SK-N-SH treated with all-trans-retinoic acid at 6 μM for 48 hours (cell line): ENCODE data around the gene CD74.

Source experiments
- ATAC-seq: fragments of 200-7000 bp; cut with Tn5 transposase; 3 replicates; pipeline ENCODE4 v1.9.1; 2020; ENCODE audit warnings: mild to moderate bottlenecking, moderate library complexity
- ARNTL ChIP-seq: fragments of 450-650 bp; formaldehyde crosslinking; IDR thresholded peaks from 2 replicates; pipeline ENCODE4 v1.5.0; 2020; ENCODE audit warnings: low read depth, mild to moderate bottlenecking, moderate library complexity, borderline replicate concordance
- BACH2 ChIP-seq: fragments of 250-450 bp; sonication (Bioruptor Pico); IDR thresholded peaks from 2 replicates; pipeline ENCODE4 v1.9.0; 2021; ENCODE audit warnings: mild to moderate bottlenecking, borderline replicate concordance
- CREB5 ChIP-seq: fragments of 250-450 bp; sonication (Bioruptor Pico); IDR thresholded peaks from 2 replicates; pipeline ENCODE4 v1.5.1; 2020; ENCODE audit warnings: low read depth, mild to moderate bottlenecking, moderate library complexity
- CSDC2 ChIP-seq: fragments of 250-450 bp; sonication (Bioruptor Pico); IDR thresholded peaks from 2 replicates; pipeline ENCODE4 v1.5.0; 2020; ENCODE audit warnings: mild to moderate bottlenecking, moderate library complexity
- CSRNP3 ChIP-seq: fragments of 250-450 bp; sonication (Bioruptor Pico); IDR thresholded peaks from 2 replicates; pipeline ENCODE4 v1.5.1; 2021; ENCODE audit warnings: mild to moderate bottlenecking, moderate library complexity
- ESRRG ChIP-seq: fragments of 250-450 bp; sonication (Bioruptor Pico); IDR thresholded peaks from 2 replicates; pipeline ENCODE4 v1.6.1; 2021; ENCODE audit warnings: mild to moderate bottlenecking
- GLIS3 ChIP-seq: fragments of 250-450 bp; sonication (Bioruptor Pico); IDR thresholded peaks from 2 replicates; pipeline ENCODE4 v1.5.0; 2020; ENCODE audit warnings: mild to moderate bottlenecking, moderate library complexity
- ISL1 ChIP-seq: fragments of 250-450 bp; sonication (Bioruptor Pico); IDR thresholded peaks from 2 replicates; pipeline ENCODE4 v2.1.2; 2022; ENCODE audit warnings: mild to moderate bottlenecking, moderate library complexity
- OSR1 ChIP-seq: fragments of 250-450 bp; sonication (Bioruptor Pico); IDR thresholded peaks from 2 replicates; pipeline ENCODE4 v1.8.0; 2022; ENCODE audit warnings: moderate library complexity, mild to moderate bottlenecking, inconsistent platforms
- PATZ1 ChIP-seq: fragments of 250-450 bp; sonication (Bioruptor Pico); IDR thresholded peaks from 2 replicates; pipeline ENCODE4 v1.8.0; 2020; ENCODE audit warnings: mild to moderate bottlenecking, moderate library complexity, borderline replicate concordance
- PPARA ChIP-seq: fragments of 250-450 bp; sonication (Bioruptor Pico); IDR thresholded peaks from 2 replicates; pipeline ENCODE4 v1.5.0; 2020; ENCODE audit warnings: mild to moderate bottlenecking, borderline replicate concordance
- SNAI2 ChIP-seq: fragments of 250-450 bp; sonication (Bioruptor Pico); IDR thresholded peaks from 2 replicates; pipeline ENCODE4 v1.5.0; 2020; ENCODE audit warnings: mild to moderate bottlenecking, moderate library complexity
- TCF4 ChIP-seq: fragments of 250-450 bp; sonication (Bioruptor Pico); IDR thresholded peaks from 2 replicates; pipeline ENCODE4 v1.8.0; 2021; ENCODE audit warnings: mild to moderate bottlenecking, moderate library complexity, borderline replicate concordance
- TOX ChIP-seq: fragments of 250-450 bp; sonication (Bioruptor Pico); IDR thresholded peaks from 2 replicates; pipeline ENCODE4 v1.8.0; 2021; ENCODE audit warnings: mild to moderate bottlenecking, moderate library complexity, borderline replicate concordance
- TSHZ2 ChIP-seq: fragments of 250-450 bp; sonication (Bioruptor Pico); IDR thresholded peaks from 2 replicates; pipeline ENCODE4 v1.5.0; 2020; ENCODE audit warnings: mild to moderate bottlenecking, moderate library complexity
- ZC3H10 ChIP-seq: fragments of 250-450 bp; sonication (Bioruptor Pico); IDR thresholded peaks from 2 replicates; pipeline ENCODE4 v1.5.1; 2021; ENCODE audit warnings: mild to moderate bottlenecking, moderate library complexity
- ZFP3 ChIP-seq: fragments of 250-450 bp; sonication (Bioruptor Pico); IDR thresholded peaks from 2 replicates; pipeline ENCODE4 v1.5.0; 2020; ENCODE audit warnings: mild to moderate bottlenecking, moderate library complexity
- ZFP30 ChIP-seq: fragments of 450-650 bp; formaldehyde crosslinking; IDR thresholded peaks from 2 replicates; pipeline ENCODE4 v1.5.0; 2022; ENCODE audit warnings: mild to moderate bottlenecking, moderate library complexity
- ZNF565 ChIP-seq: fragments of 450-650 bp; formaldehyde crosslinking; conservative IDR thresholded peaks from 2 replicates; pipeline ENCODE4 v1.5.0; 2020; ENCODE audit warnings: low read depth, mild to moderate bottlenecking, moderate library complexity
- ZNF70 ChIP-seq: fragments of 450-650 bp; formaldehyde crosslinking; IDR thresholded peaks from 2 replicates; pipeline ENCODE4 v1.5.0; 2020; ENCODE audit warnings: mild to moderate bottlenecking, moderate library complexity
- ZNF8 ChIP-seq: fragments of 450-650 bp; formaldehyde crosslinking; IDR thresholded peaks from 2 replicates; pipeline ENCODE4 v1.5.0; 2020; ENCODE audit warnings: mild to moderate bottlenecking, moderate library complexity

CD74 gene

DNA sequence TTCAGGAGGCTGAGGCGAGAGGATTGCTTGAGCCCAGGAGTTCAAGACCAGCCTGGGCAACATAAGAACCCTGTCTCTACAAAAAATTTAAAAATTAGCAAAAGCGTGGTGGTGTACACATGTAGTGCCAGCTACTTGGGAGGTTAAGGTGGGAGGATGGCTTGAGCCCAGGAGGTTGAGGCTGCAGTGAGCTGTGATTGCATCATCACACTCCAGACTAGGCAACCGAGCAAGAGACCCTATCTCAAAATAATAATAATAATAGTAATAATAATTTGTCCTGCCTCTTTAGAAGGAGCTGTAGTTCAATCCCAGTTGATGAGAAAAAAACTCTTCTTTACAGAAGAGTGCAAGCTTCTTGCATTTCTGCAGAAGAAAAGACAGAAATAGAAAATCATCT, 10.0 kb upstream of the CD74 start:
- no peak for TF ChIP-seq ZNF70 (CRISPR knock-in tag)
- no peak for TF ChIP-seq CSDC2 (CRISPR knock-in tag)
- no peak for TF ChIP-seq OSR1 (CRISPR knock-in tag)
- no peak for TF ChIP-seq PPARA (CRISPR knock-in tag)
- no peak for TF ChIP-seq BACH2 (CRISPR knock-in tag)
- no peak for TF ChIP-seq ARNTL (CRISPR knock-in tag)
- TF ChIP-seq GLIS3 (CRISPR knock-in tag), result no peak
- TF ChIP-seq ZFP30 (CRISPR knock-in tag), result no peak
- no peak for TF ChIP-seq ZFP3
- no peak for TF ChIP-seq CREB5 (CRISPR knock-in tag)
- TF ChIP-seq TSHZ2, result no peak
- TF ChIP-seq ZNF8 (CRISPR knock-in tag), result no peak
- ATAC-seq, result no peak

- no peak for ATAC-seq
- TF ChIP-seq ZFP30 (CRISPR knock-in tag), result no peak
- no peak for TF ChIP-seq ZC3H10 (CRISPR knock-in tag)
- TF ChIP-seq ARNTL (CRISPR knock-in tag), result no peak
- no peak for TF ChIP-seq ZNF70 (CRISPR knock-in tag)
- TF ChIP-seq SNAI2 (CRISPR knock-in tag), result no peak
- no peak for TF ChIP-seq TCF4
- no peak for TF ChIP-seq ESRRG (CRISPR knock-in tag)
- TF ChIP-seq CREB5 (CRISPR knock-in tag), result no peak
- TF ChIP-seq CSDC2 (CRISPR knock-in tag), result no peak
- no peak for TF ChIP-seq ZNF565 (CRISPR knock-in tag)
These were observed 9.4 kb upstream of the CD74 start for GRCh38 chr5:150422075-150422474.

DNA sequence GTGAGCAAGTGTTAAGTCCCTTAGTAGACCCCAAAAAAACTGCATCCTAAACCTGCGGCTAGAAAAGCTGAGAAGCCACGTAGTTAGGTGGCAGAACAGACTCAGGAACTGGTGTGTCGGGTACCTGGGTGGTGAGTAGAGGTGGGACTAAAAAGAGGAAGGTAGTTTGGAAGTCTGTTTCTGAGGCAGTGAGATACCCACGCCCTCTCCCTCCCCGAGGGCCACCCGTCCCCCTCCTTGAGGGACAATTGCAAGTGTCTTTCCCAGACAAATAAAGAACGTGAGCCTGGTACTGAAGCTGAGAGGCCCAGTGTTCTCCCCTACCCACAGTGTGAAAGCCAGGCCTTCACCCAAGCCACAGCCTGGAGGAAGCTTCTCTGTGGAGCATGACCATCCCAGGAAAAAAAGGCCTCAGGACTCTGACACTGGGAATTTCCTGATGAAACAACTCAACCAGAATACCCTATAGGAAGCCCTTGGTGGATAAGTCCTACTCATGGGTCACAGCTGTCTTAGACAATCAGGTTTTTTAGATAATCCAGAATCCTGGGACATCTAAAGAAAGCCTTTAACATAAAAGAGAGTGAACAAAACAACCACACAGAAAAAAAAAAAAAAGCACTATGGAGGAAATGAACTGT, 7.0 kb upstream of the CD74 start:
- no peak for ATAC-seq
- TF ChIP-seq CREB5 (CRISPR knock-in tag) (no peak), TSHZ2 (no peak), ZNF8 (CRISPR knock-in tag) (no peak), ZFP3 (no peak), OSR1 (CRISPR knock-in tag) (no peak), GLIS3 (CRISPR knock-in tag) (no peak), CSRNP3 (CRISPR knock-in tag) (no peak), BACH2 (CRISPR knock-in tag) (no peak), PPARA (CRISPR knock-in tag) (no peak), SNAI2 (CRISPR knock-in tag) (no peak), ZNF70 (CRISPR knock-in tag) (no peak), TOX (no peak), ARNTL (CRISPR knock-in tag) (no peak), ZFP30 (CRISPR knock-in tag) (no peak), PATZ1 (CRISPR knock-in tag) (no peak), CSDC2 (CRISPR knock-in tag) (no peak), ISL1 (CRISPR knock-in tag) (no peak), ZC3H10 (CRISPR knock-in tag) (no peak)
- TF ChIP-seq, all 23 proteins: peak for 0
